ENCODE data around the gene TOB1. TPM values are rescaled to one million over a fixed set of nuclear protein-coding genes. Genes with fewer than 3 reads are reported as not detected.

Gene TOB1
- total RNA-seq, 1 donor from 2014 or later: 41.7 TPM

DNA sequence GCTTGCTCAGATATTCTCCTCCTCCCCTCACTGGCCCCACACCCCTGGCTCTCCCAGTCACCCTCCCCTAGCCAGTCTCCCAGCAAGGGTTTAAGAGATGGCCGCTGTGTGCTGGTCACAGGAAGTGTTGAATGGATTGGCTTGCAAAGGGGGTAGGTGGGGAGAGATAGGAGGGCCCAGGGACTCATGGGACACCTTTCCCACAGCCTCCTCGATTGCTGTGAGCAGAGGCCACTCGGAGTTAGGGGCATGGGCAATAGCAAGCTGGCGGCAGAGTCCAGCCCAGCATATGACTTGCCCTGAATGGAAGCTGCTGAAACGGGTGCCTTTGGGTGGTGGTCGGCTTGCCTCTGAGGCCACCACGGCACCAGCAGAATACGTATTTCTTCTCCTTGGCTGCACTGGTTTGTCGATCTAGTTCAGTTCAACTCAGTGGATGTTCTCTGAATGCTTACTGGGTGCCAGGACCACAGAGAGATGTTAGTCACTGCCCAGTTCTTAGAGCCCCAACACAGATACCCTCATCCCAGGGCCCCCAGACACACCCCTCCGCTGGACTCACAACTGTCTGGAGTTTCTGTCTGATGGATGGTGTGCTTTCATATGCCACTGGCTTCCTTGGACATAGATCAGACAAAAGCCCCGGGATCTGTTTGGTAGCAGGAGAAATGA lies 24.7 kb downstream of the TOB1 start:
- Histone ChIP-seq H3K27ac (no peak overlapping the region), H3K36me3 (no peaks in the 10 kb centered on the region), H3K27me3 (no peaks in the 10 kb centered on the region), H3K4me1 (no peaks in the 10 kb centered on the region), H3K4me3 (no peak overlapping the region), H3K9me3 (no peaks in the 10 kb centered on the region)
- DNase-seq (ENCODE audit: low spot score in 2 of 2): peak in 1 of 2 donors; percentile 55
- TF ChIP-seq, protein P1, sequence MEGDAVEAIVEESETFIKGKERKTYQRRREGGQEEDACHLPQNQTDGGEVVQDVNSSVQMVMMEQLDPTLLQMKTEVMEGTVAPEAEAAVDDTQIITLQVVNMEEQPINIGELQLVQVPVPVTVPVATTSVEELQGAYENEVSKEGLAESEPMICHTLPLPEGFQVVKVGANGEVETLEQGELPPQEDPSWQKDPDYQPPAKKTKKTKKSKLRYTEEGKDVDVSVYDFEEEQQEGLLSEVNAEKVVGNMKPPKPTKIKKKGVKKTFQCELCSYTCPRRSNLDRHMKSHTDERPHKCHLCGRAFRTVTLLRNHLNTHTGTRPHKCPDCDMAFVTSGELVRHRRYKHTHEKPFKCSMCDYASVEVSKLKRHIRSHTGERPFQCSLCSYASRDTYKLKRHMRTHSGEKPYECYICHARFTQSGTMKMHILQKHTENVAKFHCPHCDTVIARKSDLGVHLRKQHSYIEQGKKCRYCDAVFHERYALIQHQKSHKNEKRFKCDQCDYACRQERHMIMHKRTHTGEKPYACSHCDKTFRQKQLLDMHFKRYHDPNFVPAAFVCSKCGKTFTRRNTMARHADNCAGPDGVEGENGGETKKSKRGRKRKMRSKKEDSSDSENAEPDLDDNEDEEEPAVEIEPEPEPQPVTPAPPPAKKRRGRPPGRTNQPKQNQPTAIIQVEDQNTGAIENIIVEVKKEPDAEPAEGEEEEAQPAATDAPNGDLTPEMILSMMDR (IDR thresholded peaks at IDR 0.05): no peak
- intact Hi-C loops (cut with DNase I): loop anchor here (1.0 to 2.0 kb wide), 3 partner anchors 25 to 294 kb away; partner anchors contain the start of gene SPATA20

DNA sequence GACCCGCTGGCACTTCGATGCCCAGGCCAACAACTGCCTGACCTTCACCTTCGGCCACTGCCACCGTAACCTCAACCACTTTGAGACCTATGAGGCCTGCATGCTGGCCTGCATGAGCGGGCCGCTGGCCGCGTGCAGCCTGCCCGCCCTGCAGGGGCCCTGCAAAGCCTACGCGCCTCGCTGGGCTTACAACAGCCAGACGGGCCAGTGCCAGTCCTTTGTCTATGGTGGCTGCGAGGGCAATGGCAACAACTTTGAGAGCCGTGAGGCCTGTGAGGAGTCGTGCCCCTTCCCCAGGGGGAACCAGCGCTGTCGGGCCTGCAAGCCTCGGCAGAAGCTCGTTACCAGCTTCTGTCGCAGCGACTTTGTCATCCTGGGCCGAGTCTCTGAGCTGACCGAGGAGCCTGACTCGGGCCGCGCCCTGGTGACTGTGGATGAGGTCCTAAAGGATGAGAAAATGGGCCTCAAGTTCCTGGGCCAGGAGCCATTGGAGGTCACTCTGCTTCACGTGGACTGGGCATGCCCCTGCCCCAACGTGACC lies 25.8 kb downstream of the TOB1 start:
- H3K27ac ChIP-seq: no peak overlapping the region
- DNase-seq (ENCODE audit: low spot score in 2 of 2): peak in 1 of 2 donors; percentile 53
- H3K36me3 ChIP-seq: no peaks in the 10 kb centered on the region
- TF ChIP-seq, protein P1 (IDR thresholded peaks at IDR 0.05): no peak
- intact Hi-C loops (cut with DNase I): loop anchor here (2.0 kb wide), 1 partner anchor 24 kb away; no protein-coding TSS in a partner anchor
- no peak overlapping the region for H3K4me3 ChIP-seq
- no peaks in the 10 kb centered on the region for H3K9me3 ChIP-seq
- no peaks in the 10 kb centered on the region for H3K4me1 ChIP-seq
- H3K27me3 ChIP-seq: no peaks in the 10 kb centered on the region

DNA sequence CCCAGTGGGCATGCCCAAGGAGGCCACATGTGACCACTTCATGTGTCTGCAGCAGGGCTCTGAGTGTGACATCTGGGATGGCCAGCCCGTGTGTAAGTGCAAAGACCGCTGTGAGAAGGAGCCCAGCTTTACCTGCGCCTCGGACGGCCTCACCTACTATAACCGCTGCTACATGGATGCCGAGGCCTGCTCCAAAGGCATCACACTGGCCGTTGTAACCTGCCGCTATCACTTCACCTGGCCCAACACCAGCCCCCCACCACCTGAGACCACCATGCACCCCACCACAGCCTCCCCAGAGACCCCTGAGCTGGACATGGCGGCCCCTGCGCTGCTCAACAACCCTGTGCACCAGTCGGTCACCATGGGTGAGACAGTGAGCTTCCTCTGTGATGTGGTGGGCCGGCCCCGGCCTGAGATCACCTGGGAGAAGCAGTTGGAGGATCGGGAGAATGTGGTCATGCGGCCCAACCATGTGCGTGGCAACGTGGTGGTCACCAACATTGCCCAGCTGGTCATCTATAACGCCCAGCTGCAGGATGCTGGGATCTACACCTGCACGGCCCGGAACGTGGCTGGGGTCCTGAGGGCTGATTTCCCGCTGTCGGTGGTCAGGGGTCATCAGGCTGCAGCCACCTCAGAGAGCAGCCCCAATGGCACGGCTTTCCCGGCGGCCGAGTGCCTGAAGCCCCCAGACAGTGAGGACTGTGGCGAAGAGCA lies 26.4 kb downstream of the TOB1 start:
- Histone ChIP-seq H3K4me1 (no peaks in the 10 kb centered on the region), H3K27me3 (no peaks in the 10 kb centered on the region), H3K4me3 (no peak overlapping the region), H3K36me3 (no peaks in the 10 kb centered on the region), H3K9me3 (no peaks in the 10 kb centered on the region), H3K27ac (no peak overlapping the region)
- DNase-seq (ENCODE audit: low spot score in 2 of 2): peak in 1 of 2 donors; percentile 59
- TF ChIP-seq, protein P1 (IDR thresholded peaks at IDR 0.05): no peak
- intact Hi-C loops (cut with DNase I): loop anchor here (2.0 kb wide), 1 partner anchor 23 kb away; no protein-coding TSS in a partner anchor

DNA sequence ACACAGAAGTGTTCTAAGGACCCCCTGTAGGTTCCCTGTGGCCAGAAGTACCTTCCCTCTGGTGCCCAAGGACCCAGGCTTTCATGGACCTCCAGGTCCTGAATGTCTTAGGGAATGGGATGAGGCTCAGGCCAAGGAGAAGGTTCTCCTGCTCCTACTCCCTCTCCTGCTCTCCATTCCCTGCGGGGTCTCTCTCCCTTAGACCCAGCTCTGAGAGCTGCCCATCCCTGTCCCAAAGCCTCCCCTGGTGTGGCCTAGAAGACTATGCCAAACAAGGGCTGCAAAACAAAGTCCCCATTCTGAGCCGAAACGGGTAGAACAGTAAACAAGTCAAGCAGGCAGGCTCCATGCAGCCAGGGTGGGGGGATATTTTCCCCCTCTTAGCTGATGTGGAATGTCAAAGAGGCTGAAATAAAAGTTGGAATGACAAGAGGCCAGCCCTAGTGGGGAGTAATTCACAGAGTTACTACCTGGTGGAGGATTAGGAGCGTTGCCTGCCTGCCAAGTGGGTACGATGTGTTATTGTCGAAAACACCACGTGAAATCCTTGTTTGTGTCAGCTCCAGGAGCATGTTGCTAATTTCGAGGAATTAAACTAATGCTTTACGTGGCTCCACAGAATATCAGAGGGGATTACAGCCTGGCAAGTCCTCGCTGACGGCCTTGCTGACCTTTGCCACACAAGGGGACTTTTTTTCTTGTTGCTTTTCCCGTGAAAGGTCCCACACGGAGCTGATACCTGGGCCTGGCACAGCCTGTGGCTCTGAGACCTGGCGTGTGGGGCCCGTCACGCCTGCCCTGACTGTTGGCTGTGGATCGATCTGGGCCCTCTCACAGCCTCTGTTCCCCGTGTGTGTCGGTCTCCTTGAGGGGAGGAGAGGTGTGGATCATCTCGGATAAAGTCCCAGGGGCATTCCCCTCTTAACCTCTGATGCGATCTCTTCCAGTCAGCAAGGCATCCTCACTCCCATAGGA lies 27.9 kb downstream of the TOB1 start:
- Histone ChIP-seq H3K27me3 (no peaks in the 10 kb centered on the region), H3K36me3 (no peaks in the 10 kb centered on the region), H3K27ac (no peak overlapping the region), H3K9me3 (no peaks in the 10 kb centered on the region), H3K4me1 (no peaks in the 10 kb centered on the region), H3K4me3 (no peak overlapping the region)
- intact Hi-C loops (cut with DNase I): no loop called here
- TF ChIP-seq, protein P1 (IDR thresholded peaks at IDR 0.05): no peak
- peak in 1 of 2 donors; percentile 41 for DNase-seq (ENCODE audit: low spot score in 2 of 2)
